RWPE1 (cell line): ENCODE results near the gene SOX9.
"Not testable (repeated sequence)": the region's sequence is repeated elsewhere in the genome, so short reads cannot be mapped to it uniquely, and the experiment has no call there.

Source experiments
- CTCF ChIA-PET: fragments of 350-600 bp; sonication (Branson Sonifier 250); formaldehyde crosslinking; extraction: SDS; loops from one replicate; lab custom pipeline; 2021; lab: Yijun Ruan, JAX
- POLR2A ChIA-PET: fragments of 400-600 bp; formaldehyde crosslinking; extraction: SDS; loops from one replicate; lab custom pipeline; 2020; ENCODE audit warnings: antibody characterized with exemption; ENCODE audit not compliant: low non-redundant PET; lab: Yijun Ruan, JAX
- DNase-seq: peaks from one replicate; pipeline ENCODE4 v3.0.0; 2012; ENCODE audit warnings: low spot score
- H3K27ac ChIP-seq: fragments of 450-650 bp; 2 replicates; pipeline ENCODE4 v1.5.1; 2017
- CTCF ChIP-seq: fragments of 450-650 bp; conservative IDR thresholded peaks from 2 replicates; pipeline ENCODE4 v1.5.1; 2017; ENCODE audit warnings: low read depth, mild to moderate bottlenecking

SOX9 gene

GRCh38 chr17:72135546-72136325, 14.9 kb downstream of the SOX9 start:
- no peak for DNase-seq
- ChIA-PET POLR2A (interaction anchor here (0.5 kb wide), 1 partner anchor 298 kb away, joined by 4 read pairs; no protein-coding TSS in a partner anchor), CTCF (interaction anchor here (0.5 kb wide), 1 partner anchor 154 kb away, joined by 5 read pairs; no protein-coding TSS in a partner anchor)
- TF ChIP-seq CTCF: no peak
- H3K27ac ChIP-seq: no peak overlapping the region

- ChIA-PET POLR2A (interaction anchor here (1.2 kb wide), 1 partner anchor 16 kb away, joined by 4 read pairs; the partner anchor contains the start of gene SOX9), CTCF (interaction anchor here (0.5 kb wide), 1 partner anchor 153 kb away, joined by 5 read pairs; no protein-coding TSS in a partner anchor)
- TF ChIP-seq CTCF: no peak
- DNase-seq: peak; percentile 73
- H3K27ac ChIP-seq: peak overlapping the region; percentile 42
These were observed 15.9 kb downstream of the SOX9 start for GRCh38 chr17:72136692-72137091.

GRCh38 chr17:72137161-72137560, 16.3 kb downstream of the SOX9 start:
- no peak for TF ChIP-seq CTCF
- H3K27ac ChIP-seq: peak overlapping the region; percentile 42
- CTCF ChIA-PET: no interaction called here
- DNase-seq: no peak
- POLR2A ChIA-PET: interaction anchor here (1.2 kb wide), 1 partner anchor 17 kb away, joined by 4 read pairs; the partner anchor contains the start of gene SOX9

GRCh38 chr17:72139212-72139611, 18.4 kb downstream of the SOX9 start:
- POLR2A ChIA-PET: no interaction called here

GRCh38 chr17:72141336-72141735, 20.5 kb downstream of the SOX9 start:
- no peak for TF ChIP-seq CTCF
- CTCF ChIA-PET: no interaction called here
- DNase-seq: no peak
- POLR2A ChIA-PET: no interaction called here
- no peak overlapping the region for H3K27ac ChIP-seq

More at GRCh38 chr17:72139212-72139611, 18.4 kb downstream of the SOX9 start:
- H3K27ac ChIP-seq: no peak overlapping the region
- no peak for TF ChIP-seq CTCF
- CTCF ChIA-PET: interaction anchor here (0.6 kb wide), 1 partner anchor 177 kb away, joined by 3 read pairs; no protein-coding TSS in a partner anchor
- no peak for DNase-seq

- CTCF ChIA-PET, H3K27ac ChIP-seq, DNase-seq, POLR2A ChIA-PET: not testable (repeated sequence)
These were observed 21.3 kb downstream of the SOX9 start for GRCh38 chr17:72142097-72142496.

- ChIA-PET CTCF (interaction anchor here (0.6 kb wide), 1 partner anchor 30 kb away, joined by 9 read pairs; no protein-coding TSS in a partner anchor), POLR2A (no interaction called here)
- no peak for TF ChIP-seq CTCF
- DNase-seq: no peak
- H3K27ac ChIP-seq: no peak overlapping the region
These were observed 21.8 kb downstream of the SOX9 start for GRCh38 chr17:72142614-72143013.
